Common myeloid progenitor, CD34-positive (primary cell): ENCODE data around the gene CDR2L.

ENCODE experiments used
- CTCF ChIA-PET: fragments of 350-600 bp; sonication (Branson Sonifier 250); formaldehyde crosslinking; loops from one replicate; lab custom pipeline; 2021; ENCODE audit warnings: antibody characterized with exemption; lab: Charles Lee
- POLR2A ChIA-PET: fragments of 350-600 bp; sonication (Branson Sonifier 250); formaldehyde crosslinking; loops from one replicate; lab custom pipeline; 2021; ENCODE audit warnings: antibody characterized with exemption; lab: Charles Lee
- DNase-seq, 3 donors: peaks; one replicate each; pipeline versions ENCODE4 v3.0.0 to v3.0.0-alpha.2; 2013
- H3K27ac ChIP-seq, 2 experiments: 1 replicate in 1 of 2; 2 replicates in 1 of 2; pipeline ENCODE4 v1.7.0; 2013; ENCODE audit warnings: inconsistent platforms in 2 of 2, low read length in 2 of 2, mild to moderate bottlenecking in 2 of 2, low read depth in 1 of 2, moderate library complexity in 1 of 2; ENCODE audit not compliant: severe bottlenecking in 2 of 2, insufficient read depth in 1 of 2, poor library complexity in 1 of 2
- H3K27me3 ChIP-seq, 5 experiments: replicated peaks in 2 of 5; 1 replicate in 3 of 5; 2 replicates in 2 of 5; pipeline versions ENCODE4 v1.6.1 to v1.7.0; 2013; ENCODE audit warnings: low read length in 4 of 5, mild to moderate bottlenecking in 2 of 5, moderate library complexity in 2 of 5, inconsistent platforms in 1 of 5; ENCODE audit not compliant: insufficient read depth in 5 of 5, control insufficient read depth in 4 of 5
- H3K36me3 ChIP-seq, 4 experiments: 1 replicate in 2 of 4; 2 replicates in 2 of 4; pipeline versions ENCODE4 v1.6.1 to v1.7.0; 2013; ENCODE audit warnings: low read length in 3 of 4, control low read depth in 1 of 4, mild to moderate bottlenecking in 1 of 4; ENCODE audit not compliant: control insufficient read depth in 4 of 4, insufficient read depth in 4 of 4
- H3K4me1 ChIP-seq, 4 experiments: 1 replicate in 3 of 4; 2 replicates in 1 of 4; pipeline versions ENCODE4 v1.6.1 to v1.7.1; 2013; ENCODE audit warnings: low read length in 3 of 4, mild to moderate bottlenecking in 3 of 4, control low read depth in 1 of 4, inconsistent platforms in 1 of 4, moderate library complexity in 1 of 4; ENCODE audit not compliant: control insufficient read depth in 4 of 4, insufficient read depth in 4 of 4; ENCODE audit errors: control extremely low read depth in 1 of 4
- H3K4me3 ChIP-seq, 7 experiments: 1 replicate in 4 of 7; 2 replicates in 3 of 7; pipeline versions ENCODE4 v1.5.1 to v1.7.0; 2013; ENCODE audit warnings: mild to moderate bottlenecking in 7 of 7, low read length in 6 of 7, moderate library complexity in 6 of 7, inconsistent platforms in 2 of 7, low read depth in 2 of 7, control low read depth in 1 of 7; ENCODE audit not compliant: insufficient read depth in 4 of 7, control insufficient read depth in 1 of 7; ENCODE audit errors: extremely low read depth in 1 of 7
- H3K9me3 ChIP-seq, 5 experiments: 1 replicate in 4 of 5; 2 replicates in 1 of 5; pipeline versions ENCODE4 v1.6.1 to v1.7.1; 2013; ENCODE audit warnings: low read length in 4 of 5, mild to moderate bottlenecking in 2 of 5, inconsistent platforms in 1 of 5, low read depth in 1 of 5, moderate library complexity in 1 of 5; ENCODE audit not compliant: control insufficient read depth in 4 of 5, insufficient read depth in 2 of 5; ENCODE audit errors: control extremely low read depth in 1 of 5
- WGBS: methylation state at CpG from one replicate; pipeline ENCODE4 v1.1.5; 2013; ENCODE audit not compliant: insufficient coverage; 5-methylcytosine and 5-hydroxymethylcytosine counted together

The CDR2L gene

GRCh38 chr17:75049706-75050105 lies 62.3 kb downstream of the CDR2L start:
- ChIA-PET CTCF (interaction anchor here (1.2 to 1.7 kb wide), 5 partner anchors 10 to 89 kb away, joined by 3 to 5 read pairs (median 4); no protein-coding TSS in a partner anchor), POLR2A (interaction anchor here (0.8 kb wide), 1 partner anchor 16 kb away, joined by 3 read pairs; no protein-coding TSS in a partner anchor)
- DNase-seq = no peak
- H3K4me3 ChIP-seq = no peak overlapping the region
- no peaks in the 10 kb centered on the region for H3K27me3 ChIP-seq
- H3K27ac ChIP-seq = no peak overlapping the region
- H3K4me1 ChIP-seq = peaks cover 9 to 22% (median 18%) of the 10 kb centered on the region in 4 experiments
- no peaks in the 10 kb centered on the region for H3K9me3 ChIP-seq
- H3K36me3 ChIP-seq = peaks cover 8 to 27% (median 19%) of the 10 kb centered on the region in 4 experiments

- 100% methylated on average over 2 of the region's 2 CpGs for WGBS
- Histone ChIP-seq H3K9me3 (no peaks in the 10 kb centered on the region), H3K27me3 (no peaks in the 10 kb centered on the region), H3K4me1 (peaks cover 9 to 16% (median 13%) of the 10 kb centered on the region in 4 experiments), H3K4me3 (no peak overlapping the region), H3K36me3 (peaks cover 9 to 42% (median 25%) of the 10 kb centered on the region in 4 experiments), H3K27ac (no peak overlapping the region)
- ChIA-PET POLR2A (no interaction called here), CTCF (interaction anchor here (0.5 to 1.8 kb wide), 2 partner anchors 14 to 71 kb away, joined by 4 to 5 read pairs; no protein-coding TSS in a partner anchor)
- no peak for DNase-seq
Measured at GRCh38 chr17:75051941-75052340, 64.5 kb downstream of the CDR2L start.
